GM19455 (cell line): Measurements from ENCODE around the gene UBN1.

Experiments
- ATAC-seq: cut with Tn5 transposase; IDR thresholded peaks from one replicate; pipeline ENCODE4 v1.9.1; 2021; ENCODE audit not compliant: unreplicated experiment

Gene UBN1, protein sequence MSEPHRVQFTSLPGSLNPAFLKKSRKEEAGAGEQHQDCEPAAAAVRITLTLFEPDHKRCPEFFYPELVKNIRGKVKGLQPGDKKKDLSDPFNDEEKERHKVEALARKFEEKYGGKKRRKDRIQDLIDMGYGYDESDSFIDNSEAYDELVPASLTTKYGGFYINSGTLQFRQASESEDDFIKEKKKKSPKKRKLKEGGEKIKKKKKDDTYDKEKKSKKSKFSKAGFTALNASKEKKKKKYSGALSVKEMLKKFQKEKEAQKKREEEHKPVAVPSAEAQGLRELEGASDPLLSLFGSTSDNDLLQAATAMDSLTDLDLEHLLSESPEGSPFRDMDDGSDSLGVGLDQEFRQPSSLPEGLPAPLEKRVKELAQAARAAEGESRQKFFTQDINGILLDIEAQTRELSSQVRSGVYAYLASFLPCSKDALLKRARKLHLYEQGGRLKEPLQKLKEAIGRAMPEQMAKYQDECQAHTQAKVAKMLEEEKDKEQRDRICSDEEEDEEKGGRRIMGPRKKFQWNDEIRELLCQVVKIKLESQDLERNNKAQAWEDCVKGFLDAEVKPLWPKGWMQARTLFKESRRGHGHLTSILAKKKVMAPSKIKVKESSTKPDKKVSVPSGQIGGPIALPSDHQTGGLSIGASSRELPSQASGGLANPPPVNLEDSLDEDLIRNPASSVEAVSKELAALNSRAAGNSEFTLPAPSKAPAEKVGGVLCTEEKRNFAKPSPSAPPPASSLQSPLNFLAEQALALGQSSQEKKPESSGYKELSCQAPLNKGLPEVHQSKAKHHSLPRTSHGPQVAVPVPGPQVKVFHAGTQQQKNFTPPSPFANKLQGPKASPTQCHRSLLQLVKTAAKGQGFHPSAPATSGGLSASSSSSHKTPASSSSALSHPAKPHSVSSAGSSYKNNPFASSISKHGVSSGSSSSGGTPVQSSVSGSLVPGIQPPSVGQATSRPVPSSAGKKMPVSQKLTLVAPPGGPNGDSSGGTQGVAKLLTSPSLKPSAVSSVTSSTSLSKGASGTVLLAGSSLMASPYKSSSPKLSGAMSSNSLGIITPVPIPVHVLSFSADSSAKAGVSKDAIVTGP (N-terminal part only)

DNA sequence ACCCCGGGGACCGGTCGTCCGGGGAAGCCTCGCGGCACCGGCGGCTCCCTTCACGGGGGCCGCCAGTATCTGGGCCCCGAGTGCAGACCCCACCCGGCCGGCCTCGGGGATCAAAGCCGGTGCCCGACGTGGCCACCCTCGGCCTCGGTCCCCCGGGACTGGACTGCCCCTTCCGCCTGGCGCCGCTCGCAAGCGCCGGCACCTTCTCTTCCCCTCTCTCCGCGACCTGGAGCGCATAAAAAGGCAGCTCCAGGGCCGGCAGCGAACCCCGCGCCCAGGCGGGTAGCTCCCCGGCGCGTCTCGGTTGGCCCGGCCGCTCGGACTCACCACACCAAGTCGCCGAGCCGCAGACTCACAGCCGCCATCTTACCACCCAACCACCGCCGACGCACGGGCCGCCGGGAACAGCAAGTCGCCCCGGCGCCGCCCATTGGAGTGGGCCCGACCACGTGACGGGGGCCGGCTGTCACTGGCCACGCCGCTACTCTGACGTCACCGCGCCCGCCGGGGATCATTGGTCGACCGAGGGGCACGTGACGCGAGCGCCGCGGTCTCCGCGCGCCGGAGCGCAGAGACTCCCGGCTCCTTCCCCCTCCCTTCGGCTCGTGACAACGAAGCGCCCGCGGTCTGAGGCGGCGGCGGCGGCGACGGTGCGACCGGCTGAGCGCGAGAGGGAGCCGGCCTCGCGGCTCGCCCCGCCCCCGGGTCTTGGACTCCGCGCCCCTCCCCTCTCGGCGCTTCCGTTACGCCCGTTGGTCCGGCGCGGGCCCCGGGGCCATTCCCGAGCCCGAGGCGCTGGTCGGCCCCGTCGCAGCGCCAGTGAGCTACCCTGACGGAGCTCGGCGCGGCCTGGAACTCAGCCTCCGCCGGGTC lies at the start of gene UBN1, which contains the start of gene GLYR1:
Gene UBN1 (plus strand): TSS at position 581 of the 873 bp plus-strand sequence. CDS start 5,437 bp downstream, outside the sequence.
Gene GLYR1 (minus strand): TSS at position 388 of the 873 bp plus-strand sequence. CDS start 23 bp downstream, at position 365.
- ATAC-seq = peak; percentile 81

DNA sequence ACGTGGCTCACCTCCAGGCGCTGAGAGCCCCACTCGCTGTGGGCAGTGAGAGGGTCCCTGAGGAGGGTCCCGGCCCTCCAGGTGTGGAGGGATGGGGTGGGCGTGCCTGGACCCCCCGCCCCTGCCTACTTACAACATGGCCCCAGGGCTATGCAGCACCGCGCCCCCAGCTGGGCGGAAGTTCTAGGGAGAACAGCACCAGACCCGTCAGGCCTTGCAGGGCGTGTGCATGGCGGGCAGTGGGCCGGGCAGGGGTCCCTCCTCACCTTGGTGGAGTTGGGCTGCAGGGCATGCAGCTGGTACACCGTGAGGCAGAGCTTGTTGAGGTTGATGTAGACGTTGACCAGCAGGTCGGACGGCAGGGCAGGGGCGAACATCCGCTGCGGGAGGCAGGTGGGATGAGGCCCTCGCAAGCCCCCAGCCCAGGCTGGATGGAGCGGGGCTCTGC lies 49.5 kb upstream of the UBN1 start:
- no peak for ATAC-seq

DNA sequence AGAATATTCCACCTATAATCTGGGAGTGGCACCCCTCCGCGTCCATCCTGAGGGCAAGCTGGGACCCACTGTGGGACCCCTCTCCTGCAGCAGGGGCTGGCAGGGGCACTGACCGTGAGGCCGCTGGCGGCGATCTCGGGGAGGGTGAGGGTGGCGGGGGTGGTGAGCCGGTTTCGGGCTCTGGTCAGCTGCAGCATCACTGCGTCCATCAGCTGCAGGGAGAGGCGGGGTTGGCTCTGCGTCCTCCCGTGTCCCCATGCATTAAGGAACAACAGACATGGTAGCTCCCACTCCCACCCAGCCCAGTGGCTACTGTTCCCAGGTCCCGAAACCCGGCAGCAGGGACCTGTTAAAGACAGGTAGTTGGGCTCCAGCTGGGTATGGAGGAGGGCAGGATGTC lies 48.8 kb upstream of the UBN1 start:
- ATAC-seq = no peak

DNA sequence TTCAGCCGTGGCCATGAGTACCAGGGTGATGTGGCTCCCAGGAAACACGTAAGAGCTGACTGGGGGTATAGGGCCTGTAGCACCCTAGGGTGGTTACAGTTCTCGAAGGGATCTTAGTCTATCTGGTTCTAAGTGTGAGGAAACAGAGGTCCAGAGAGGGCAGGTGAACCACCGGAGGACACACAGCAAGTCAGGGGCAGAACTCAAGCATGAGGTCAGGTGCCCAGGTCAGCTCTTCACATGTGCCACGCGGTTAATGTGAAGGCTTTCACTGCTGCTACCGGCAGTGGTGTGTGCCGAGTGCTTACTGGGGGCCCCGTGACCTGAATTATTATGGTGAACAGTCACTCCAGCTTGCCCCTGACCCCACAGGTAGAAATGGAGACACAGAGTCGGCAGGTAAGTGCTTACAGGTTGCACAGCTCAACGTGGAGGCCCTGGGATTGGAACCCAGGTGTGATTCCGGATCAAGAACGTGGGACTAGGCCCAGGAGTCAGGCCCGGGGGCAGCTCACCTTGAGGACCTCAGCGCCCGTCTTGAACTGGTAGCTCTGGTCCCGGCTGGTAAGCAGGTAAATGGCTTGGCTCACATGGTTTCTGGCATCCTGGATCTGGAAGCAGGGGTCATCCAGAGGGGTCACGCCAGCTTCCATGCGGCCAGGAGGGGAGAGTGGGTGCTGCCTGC lies 48.0 kb upstream of the UBN1 start:
- ATAC-seq = no peak

DNA sequence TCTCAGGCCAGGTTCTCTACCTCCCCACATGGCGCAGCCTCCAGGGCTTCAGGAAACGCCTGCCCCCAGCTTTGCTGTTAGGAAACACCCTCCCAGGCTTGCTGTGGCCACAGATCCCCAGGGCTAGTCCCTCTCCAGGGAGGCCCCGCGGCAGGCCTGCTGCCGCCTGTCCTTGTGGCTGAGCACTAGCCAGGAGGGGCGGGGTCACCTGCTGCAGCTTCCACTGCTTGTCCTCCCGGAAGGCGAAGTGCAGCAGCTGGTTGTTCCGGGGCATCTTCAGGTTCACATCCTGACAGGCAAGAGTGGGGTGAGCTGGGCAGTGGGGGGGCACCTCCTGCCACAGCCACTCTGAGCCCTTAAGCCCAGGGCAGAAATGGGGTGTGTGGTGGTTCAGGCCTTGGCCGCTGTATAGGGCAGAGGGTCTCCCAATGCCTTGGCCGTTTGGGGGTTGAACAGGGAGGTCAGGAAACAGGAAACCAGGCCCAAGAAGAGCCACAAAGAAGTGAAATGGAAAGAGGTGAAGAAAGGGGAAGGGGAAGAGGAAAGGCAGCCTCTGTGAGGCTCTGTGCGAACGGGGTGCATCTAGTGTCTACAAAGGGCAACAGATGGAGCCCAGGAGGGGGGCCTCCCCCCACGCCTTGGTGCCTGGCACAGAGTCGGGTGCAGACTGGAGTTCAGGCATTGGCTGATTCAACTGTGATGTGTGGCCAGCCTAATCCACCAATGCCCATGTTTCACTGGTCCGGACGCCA lies 46.8 kb upstream of the UBN1 start:
- no peak for ATAC-seq

DNA sequence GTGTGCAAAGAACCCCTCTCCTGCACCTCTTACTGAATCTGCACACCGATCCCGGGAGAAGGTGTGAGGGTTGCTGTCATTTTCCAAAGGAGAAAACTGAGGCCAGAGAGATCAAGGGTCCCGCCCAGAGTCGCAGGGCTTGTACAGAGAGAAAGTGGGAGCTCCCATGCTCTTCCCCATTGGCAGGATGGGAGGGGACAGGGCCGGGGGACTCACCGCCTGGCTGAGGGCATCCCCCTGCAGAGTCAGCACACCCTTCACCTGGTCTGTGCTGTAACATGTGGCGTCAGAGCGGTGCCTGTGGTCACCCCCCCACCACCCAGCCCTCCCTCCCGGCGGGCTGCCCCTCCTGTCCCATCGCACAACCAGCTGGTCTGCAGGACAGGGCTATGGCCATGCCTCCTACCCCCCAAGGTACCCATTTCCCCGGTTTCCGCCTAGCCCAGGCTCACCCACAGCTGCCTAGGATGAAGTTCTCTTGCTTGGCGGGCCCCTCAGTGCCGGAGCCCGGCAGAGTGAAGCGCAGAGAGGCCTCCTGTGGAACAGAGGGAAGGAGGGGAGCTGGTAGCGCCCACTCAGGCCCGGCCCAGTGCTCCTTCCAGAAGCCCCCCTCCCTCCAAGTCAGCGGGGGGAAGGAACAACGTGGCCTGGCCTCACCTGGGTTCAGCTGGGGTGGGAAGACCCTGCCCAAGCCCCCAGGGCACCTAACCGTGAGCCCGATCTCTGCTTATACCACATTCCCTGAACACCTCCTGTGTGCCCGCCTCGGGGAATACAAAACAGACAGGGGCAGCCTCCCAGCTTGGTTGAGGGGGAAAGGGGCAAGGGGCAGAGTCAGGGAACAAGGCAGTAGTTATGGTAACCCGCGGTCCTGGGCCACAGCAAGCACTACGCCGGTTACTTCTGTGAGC lies 46.0 kb upstream of the UBN1 start:
- no peak for ATAC-seq

DNA sequence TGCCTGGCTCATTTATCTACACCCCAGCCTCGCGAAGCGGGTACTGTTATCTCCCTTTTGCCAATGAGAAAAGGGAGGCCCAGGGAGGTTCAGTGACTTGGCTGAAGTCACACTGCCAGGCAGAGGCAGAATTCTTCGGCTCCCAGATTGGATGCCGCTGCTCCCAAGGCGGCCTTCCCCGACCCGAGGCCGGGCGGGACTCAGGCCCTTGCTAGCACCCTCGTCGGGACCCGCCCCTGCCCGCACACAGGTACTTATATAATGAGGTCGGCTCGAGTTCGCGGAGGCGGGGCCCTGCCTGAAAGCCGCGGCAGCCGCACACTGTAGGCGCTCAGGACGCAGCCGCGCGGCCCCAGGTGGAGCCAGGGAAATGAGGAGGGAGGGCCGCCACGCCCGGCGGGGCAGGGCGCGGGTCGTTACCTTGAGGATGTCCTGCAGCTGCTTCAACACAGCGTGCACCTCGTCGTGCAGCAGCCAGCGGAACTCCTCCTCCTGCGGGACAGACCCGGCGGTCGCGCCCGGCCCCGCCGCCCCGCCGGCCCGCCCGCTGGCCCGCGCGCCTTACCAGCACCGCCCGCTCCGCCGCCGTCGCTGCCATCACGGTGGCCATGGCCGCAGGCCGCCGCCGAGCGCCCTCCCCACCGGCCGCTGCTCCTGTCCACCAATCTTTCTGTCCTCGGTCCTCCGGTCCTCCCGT lies 45.2 kb upstream of the UBN1 start, which contains the start of gene ROGDI:
Gene ROGDI (minus strand): TSS at position 672 of the 697 bp plus-strand sequence. CDS start 62 bp downstream, at position 610.
- peak; percentile 63 for ATAC-seq

DNA sequence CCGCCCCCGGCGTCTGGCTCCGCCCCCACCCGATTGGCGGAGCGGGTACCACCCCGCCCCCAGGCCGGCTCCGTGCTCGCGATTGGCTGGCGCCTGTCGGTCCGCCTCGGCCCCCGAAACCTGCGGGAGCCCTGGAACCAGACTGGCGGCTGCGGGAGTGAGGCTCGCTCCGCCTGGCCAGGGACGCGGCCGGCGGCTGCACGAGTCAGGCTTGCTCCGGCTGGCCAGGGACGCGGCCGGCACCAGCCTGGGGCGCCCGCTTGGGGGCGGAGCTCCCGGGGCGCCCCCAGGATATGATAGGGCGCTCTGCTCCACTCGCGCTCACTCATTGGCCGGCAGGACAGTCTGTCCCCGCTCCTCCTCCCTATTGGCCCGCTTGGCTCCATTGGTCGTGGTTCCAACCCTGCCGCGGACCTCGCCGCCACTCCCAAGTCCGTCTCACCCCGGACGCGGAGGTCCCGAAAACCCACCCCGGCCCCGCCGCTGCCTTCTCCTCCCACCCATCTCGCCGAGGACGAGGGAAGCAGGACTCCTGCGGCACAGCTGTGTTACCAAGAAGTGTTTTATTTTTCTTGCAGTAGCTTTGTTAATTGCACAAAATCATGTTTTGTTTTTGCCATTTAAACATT lies 44.5 kb upstream of the UBN1 start:
- peak; percentile 88 for ATAC-seq

DNA sequence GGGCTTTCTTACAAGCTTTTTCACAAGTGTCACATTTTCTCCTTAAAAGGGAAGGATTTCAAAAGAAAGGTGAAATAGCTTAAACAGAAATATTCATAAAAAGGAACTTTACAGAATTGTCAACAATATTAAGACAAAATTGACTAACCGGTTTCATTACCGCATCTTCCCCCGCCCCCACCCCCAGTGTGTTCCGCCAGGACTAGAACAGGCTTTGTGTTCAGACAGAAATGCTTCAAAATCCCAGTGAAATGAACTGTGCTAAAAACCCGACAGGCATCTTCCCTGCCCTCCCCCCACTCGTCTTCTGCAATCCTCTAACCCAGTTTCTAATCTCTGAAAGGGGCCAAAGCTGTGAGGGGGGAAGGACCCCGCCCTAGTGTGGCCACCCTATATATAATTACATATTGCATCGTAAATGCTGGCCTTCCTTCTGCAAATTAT lies 43.9 kb upstream of the UBN1 start:
- no peak for ATAC-seq

DNA sequence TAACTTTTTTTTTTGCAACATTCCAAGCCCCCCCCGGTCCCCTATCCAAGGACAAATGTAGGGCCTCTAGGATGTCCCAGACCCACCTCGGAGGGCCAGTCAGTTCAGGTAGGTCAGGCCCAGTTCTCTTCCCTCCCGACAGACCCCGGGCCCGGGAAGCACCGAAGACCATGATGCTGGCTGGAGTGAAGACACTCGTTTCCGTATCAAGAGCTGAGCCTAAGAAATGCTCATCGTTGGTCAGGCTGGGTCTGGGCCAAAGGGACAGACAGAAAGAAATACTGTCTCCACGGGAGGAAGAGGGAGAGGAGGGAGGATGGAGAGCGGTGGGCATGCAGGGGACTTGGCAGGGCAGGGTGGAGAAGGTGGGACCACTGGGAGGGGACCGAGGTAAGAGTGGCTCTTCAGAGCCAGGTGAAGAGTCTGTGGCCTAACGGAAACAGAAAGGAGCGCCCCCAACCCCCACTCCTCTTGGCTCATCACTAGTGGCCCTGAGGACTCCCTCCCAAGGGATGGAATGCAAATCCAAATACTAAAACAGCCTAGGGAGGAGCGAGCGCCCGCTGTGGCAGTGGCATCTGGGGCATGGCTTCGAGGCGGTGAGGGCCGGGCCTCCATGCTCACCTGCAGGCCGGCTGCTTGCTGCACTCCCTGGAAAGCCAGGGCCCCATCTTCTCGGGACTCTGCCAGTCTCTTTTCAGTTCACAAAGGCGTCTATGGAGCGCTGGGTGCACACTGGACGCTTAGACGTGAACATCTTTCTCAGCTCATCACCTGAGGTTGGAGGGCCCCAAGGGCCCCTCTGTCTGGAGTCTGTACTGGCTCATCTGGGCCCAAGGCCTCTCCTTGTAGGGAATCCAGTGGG lies 43.2 kb upstream of the UBN1 start:
- ATAC-seq = no peak

DNA sequence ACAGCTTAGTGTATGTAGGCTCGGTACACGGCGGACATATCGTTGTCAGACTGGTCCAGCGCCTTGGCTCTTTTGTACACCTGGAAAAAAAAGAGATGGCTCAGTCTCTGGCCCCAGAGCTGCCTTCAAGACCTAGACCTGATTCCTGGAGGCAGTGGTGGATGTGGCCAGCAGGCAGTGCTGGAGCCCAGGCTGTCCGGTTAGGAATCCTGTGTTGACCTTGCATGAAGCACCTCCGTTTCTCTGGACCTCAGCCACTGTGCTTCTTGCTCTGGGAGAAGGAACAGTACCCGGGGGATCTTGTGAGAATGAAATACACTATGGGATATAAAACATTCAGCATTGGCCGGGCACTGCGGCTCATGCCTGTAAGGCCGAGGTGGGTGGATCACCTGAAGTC lies 42.0 kb upstream of the UBN1 start:
- no peak for ATAC-seq

DNA sequence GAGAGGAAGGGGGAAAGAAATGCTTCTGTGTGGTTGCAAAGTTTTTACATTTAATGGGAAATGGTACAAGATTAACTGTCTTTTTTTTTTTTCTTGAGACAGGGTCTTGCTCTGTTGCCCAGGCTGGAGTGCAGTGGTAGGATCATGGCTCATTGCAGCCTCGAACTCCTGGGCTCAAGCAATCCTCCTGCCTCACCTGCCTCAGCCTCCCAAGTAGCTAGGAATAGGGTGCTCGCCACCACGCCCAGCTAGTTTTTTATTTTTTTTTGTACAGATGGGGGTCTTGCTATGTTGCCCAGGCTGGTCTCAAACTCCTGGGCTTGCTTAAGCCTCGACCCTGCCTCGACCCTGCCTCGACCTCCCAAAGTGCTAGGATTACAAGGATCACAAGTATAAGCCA lies 41.0 kb upstream of the UBN1 start:
- ATAC-seq = no peak

DNA sequence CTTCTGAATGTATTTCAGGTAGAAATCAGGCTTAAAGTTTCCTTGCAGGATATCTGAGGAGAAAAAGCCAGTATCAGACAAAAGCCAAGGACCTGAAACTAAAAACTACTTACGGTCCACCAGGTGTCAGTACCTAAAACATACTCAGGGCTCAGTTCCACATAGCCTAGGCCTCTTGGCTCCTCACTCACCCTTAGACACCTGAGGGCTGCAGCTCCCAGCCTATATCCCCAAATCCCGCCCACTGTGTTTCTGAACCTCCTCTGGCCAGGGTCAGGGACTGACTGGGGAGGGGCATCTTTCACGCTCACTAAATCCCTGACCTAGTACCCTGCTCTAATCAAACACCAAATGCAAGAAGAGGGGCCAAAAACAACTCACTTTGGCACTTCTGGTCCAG lies 36.0 kb upstream of the UBN1 start:
- ATAC-seq = no peak

DNA sequence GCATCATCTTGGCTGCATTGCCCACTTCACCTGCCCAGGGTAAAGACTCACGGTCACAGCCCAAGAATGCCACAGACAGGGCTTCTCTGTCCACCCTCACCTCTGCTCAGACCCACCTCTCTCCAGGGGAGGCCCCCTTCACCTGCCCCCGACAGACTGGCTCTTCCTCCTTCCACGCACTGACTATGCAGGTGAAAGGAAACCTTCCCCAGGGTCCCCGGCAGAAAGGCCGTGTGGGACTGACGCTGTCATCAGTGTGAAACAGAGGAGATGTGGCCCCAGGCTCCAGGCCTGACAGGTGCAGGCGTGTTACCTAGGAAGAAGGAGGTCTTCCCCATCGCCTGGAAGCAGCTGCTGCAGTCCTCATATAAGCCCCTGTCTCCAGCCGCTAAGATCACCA lies 35.5 kb upstream of the UBN1 start:
- no peak for ATAC-seq

DNA sequence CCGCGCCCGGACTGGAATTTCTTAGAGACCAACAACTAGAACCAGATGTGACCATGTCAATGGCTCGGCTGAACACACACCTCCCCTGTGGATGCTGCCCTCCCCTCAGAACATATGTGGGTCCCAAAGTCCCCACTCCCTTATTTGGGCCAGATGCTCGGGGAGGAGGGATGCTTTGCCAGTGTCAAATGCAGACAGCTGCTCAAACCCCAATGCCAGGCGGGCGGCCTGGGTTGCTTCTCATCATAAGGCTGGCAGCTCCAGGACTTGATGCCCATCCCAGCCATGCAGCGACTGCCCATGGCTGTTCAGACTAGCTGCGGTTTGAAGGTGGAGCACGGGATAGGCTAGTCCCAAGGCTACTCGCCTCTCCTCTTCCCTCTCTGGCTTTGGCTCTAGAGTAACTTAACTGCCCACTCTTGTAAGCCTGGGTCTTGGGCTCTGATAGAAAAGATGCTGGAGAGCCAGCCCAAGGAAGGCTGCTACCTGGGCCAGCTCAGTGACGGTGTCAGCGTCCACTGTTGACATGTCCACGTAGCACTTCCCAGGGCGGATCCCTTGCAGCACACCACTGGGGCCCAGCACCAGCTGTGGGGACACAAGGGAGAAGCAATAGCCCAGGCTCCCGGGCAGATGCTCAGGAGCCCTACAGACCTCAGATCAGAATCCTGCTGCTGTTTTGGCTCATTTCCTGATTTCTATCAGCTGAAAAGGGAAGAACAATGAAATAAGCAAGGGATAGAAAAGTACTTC lies 33.9 kb upstream of the UBN1 start:
- no peak for ATAC-seq
